H9 (cell line): ENCODE data around the gene IL1RL1. TPM values are rescaled to one million over a fixed set of nuclear protein-coding genes. Genes with fewer than 3 reads are reported as not detected.

Experiments
- DNase-seq: peaks from one replicate; pipeline ENCODE4 v3.0.0-alpha.2; 2017
- H2AFZ ChIP-seq: one replicate; pipeline ENCODE4 v1.6.1; 2013; ENCODE audit warnings: mild to moderate bottlenecking, low read length, control low read depth, moderate library complexity
- H2AK5ac ChIP-seq: 2 replicates; pipeline ENCODE4 v1.6.1; 2013; ENCODE audit warnings: low read length, control low read depth, mixed read lengths; ENCODE audit not compliant: insufficient read length
- H2BK120ac ChIP-seq: one replicate; pipeline ENCODE4 v1.6.1; 2013; ENCODE audit warnings: low read depth, mild to moderate bottlenecking, low read length, control low read depth, inconsistent platforms; ENCODE audit not compliant: poor library complexity, severe bottlenecking
- H2BK12ac ChIP-seq: 2 replicates; pipeline ENCODE4 v1.6.1; 2013; ENCODE audit warnings: low read length, control low read depth, mixed read lengths, low read depth; ENCODE audit not compliant: insufficient read length
- H2BK15ac ChIP-seq: 2 replicates; pipeline ENCODE4 v1.6.1; 2013; ENCODE audit warnings: low read depth, low read length, control low read depth
- H2BK20ac ChIP-seq: one replicate; pipeline ENCODE4 v1.6.1; 2013; ENCODE audit warnings: low read depth, mild to moderate bottlenecking, low read length, control low read depth, inconsistent platforms; ENCODE audit not compliant: poor library complexity, severe bottlenecking
- H2BK5ac ChIP-seq: 2 replicates; pipeline ENCODE4 v1.6.1; 2013; ENCODE audit warnings: low read length, control low read depth, mixed read lengths; ENCODE audit not compliant: insufficient read length
- H3K14ac ChIP-seq: 2 replicates; pipeline ENCODE4 v1.6.1; 2013; ENCODE audit warnings: low read length, control low read depth; ENCODE audit not compliant: insufficient read depth
- H3K18ac ChIP-seq: 2 replicates; pipeline ENCODE4 v1.6.1; 2013; ENCODE audit warnings: low read depth, mild to moderate bottlenecking, mixed read lengths, low read length, control low read depth; ENCODE audit not compliant: insufficient read length
- H3K23ac ChIP-seq: 2 replicates; pipeline ENCODE4 v1.6.1; 2013; ENCODE audit warnings: low read length, control low read depth, mixed read lengths, low read depth; ENCODE audit not compliant: insufficient read length
- H3K23me2 ChIP-seq: 2 replicates; pipeline ENCODE4 v1.6.1; 2013; ENCODE audit warnings: low read depth, mild to moderate bottlenecking, mixed read lengths, low read length, control low read depth; ENCODE audit not compliant: insufficient read length, poor library complexity, severe bottlenecking
- H3K27ac ChIP-seq: 2 replicates; pipeline ENCODE4 v1.5.1; 2013; ENCODE audit warnings: low read length, control low read depth, mixed read lengths, low read depth; ENCODE audit not compliant: insufficient read length
- H3K27me3 ChIP-seq: 2 replicates; pipeline ENCODE4 v1.6.1; 2013; ENCODE audit warnings: low read length, control low read depth, inconsistent platforms; ENCODE audit not compliant: insufficient read depth
- H3K4ac ChIP-seq: 2 replicates; pipeline ENCODE4 v1.6.1; 2013; ENCODE audit warnings: low read depth, mild to moderate bottlenecking, control low read depth, inconsistent platforms, low read length, moderate library complexity
- H3K4me1 ChIP-seq: 2 replicates; pipeline ENCODE4 v1.6.1; 2013; ENCODE audit warnings: low read length, control low read depth, inconsistent platforms; ENCODE audit not compliant: insufficient read depth
- H3K4me2 ChIP-seq: 2 replicates; pipeline ENCODE4 v1.6.1; 2013; ENCODE audit warnings: low read length, control low read depth, mixed read lengths; ENCODE audit not compliant: insufficient read length, insufficient read depth
- H3K56ac ChIP-seq: 2 replicates; pipeline ENCODE4 v1.6.1; 2013; ENCODE audit warnings: low read depth, mild to moderate bottlenecking, mixed read lengths, low read length, control low read depth; ENCODE audit not compliant: insufficient read length
- H3K79me1 ChIP-seq: 2 replicates; pipeline ENCODE4 v1.6.1; 2013; ENCODE audit warnings: low read depth, mild to moderate bottlenecking, moderate library complexity, low read length, control low read depth, inconsistent platforms; ENCODE audit not compliant: insufficient read depth, poor library complexity, severe bottlenecking
- H3K79me2 ChIP-seq: 2 replicates; pipeline ENCODE4 v1.6.1; 2013; ENCODE audit warnings: low read length, control low read depth, inconsistent platforms; ENCODE audit not compliant: insufficient read depth
- H3K9ac ChIP-seq: 2 replicates; pipeline ENCODE4 v1.6.1; 2013; ENCODE audit warnings: low read length, control low read depth, mixed read lengths; ENCODE audit not compliant: insufficient read length; ENCODE audit errors: extremely low read depth
- H3K9me3 ChIP-seq: one replicate; pipeline ENCODE4 v1.6.1; 2013; ENCODE audit warnings: low read depth, low read length, inconsistent platforms; ENCODE audit not compliant: control insufficient read depth
- H3T11ph ChIP-seq: one replicate; pipeline ENCODE4 v1.6.1; 2013; ENCODE audit warnings: mild to moderate bottlenecking, low read length, control low read depth, inconsistent platforms
- H4K20me1 ChIP-seq: one replicate; pipeline ENCODE4 v1.6.1; 2013; ENCODE audit not compliant: control insufficient read depth, insufficient read length, insufficient read depth
- H4K5ac ChIP-seq: 2 replicates; pipeline ENCODE4 v1.6.1; 2013; ENCODE audit warnings: low read depth, mild to moderate bottlenecking, mixed read lengths, low read length, control low read depth; ENCODE audit not compliant: insufficient read length
- H4K8ac ChIP-seq: replicated peaks from 2 replicates; pipeline ENCODE4 v1.6.1; 2013; ENCODE audit warnings: low read length, control low read depth, mixed read lengths, low read depth; ENCODE audit not compliant: insufficient read length
- H4K91ac ChIP-seq: 2 replicates; pipeline ENCODE4 v1.6.1; 2013; ENCODE audit warnings: low read depth, mild to moderate bottlenecking, moderate library complexity, mixed read lengths, low read length, control low read depth; ENCODE audit not compliant: insufficient read length
- H3K27ac Mint-ChIP-seq, 3 experiments: 2 replicates in 2 of 3; 3 replicates in 1 of 3; pipeline ENCODE4 v1.8.0; 2020 to 2021; ENCODE audit warnings: mixed read lengths in 3 of 3, mild to moderate bottlenecking in 1 of 3, moderate library complexity in 1 of 3
- H3K27me3 Mint-ChIP-seq: 2 replicates; pipeline ENCODE4 v1.8.0; 2021; ENCODE audit warnings: low read depth, mild to moderate bottlenecking, moderate library complexity, mixed read lengths
- H3K36me3 Mint-ChIP-seq, 3 experiments: 2 replicates in 2 of 3; 3 replicates in 1 of 3; pipeline ENCODE4 v1.8.0; 2020 to 2021; ENCODE audit warnings: low read depth in 3 of 3, mixed read lengths in 3 of 3; ENCODE audit not compliant: insufficient read depth in 1 of 3
- H3K4me1 Mint-ChIP-seq, 2 experiments: 2 replicates each; pipeline ENCODE4 v1.8.0; 2020; ENCODE audit warnings: mixed read lengths in 2 of 2
- H3K4me3 Mint-ChIP-seq, 2 experiments: 2 replicates in 1 of 2; 3 replicates in 1 of 2; pipeline ENCODE4 v1.8.0; 2020 to 2021; ENCODE audit warnings: mild to moderate bottlenecking in 2 of 2, mixed read lengths in 2 of 2, moderate library complexity in 1 of 2
- H3K9me3 Mint-ChIP-seq, 2 experiments: 2 replicates in 1 of 2; 3 replicates in 1 of 2; pipeline ENCODE4 v1.8.0; 2020; ENCODE audit warnings: mild to moderate bottlenecking in 2 of 2, mixed read lengths in 2 of 2, moderate library complexity in 1 of 2
- CTCF ChIP-seq: fragments of 200-600 bp; sonication (generic); conservative IDR thresholded peaks from 3 replicates; pipeline ENCODE4 v1.8.0; 2021; ENCODE audit warnings: antibody characterized with exemption, mild to moderate bottlenecking
- WGBS: extraction: QIAGEN DNeasy Blood & Tissue Kit; methylation state at CpG from one replicate; pipeline ENCODE4 v1.1.7; 2013; ENCODE audit warnings: missing lambda C conversion rate, low lambda C conversion rate, mixed read lengths; ENCODE audit not compliant: insufficient read length; ENCODE audit errors: extremely low coverage; 5-methylcytosine and 5-hydroxymethylcytosine counted together
- total RNA-seq: library from RNA; stranded (reverse); gene quantifications from 2 replicates; pipeline ENCODE4 v1.2.1, GENCODE V29; 2021

Gene IL1RL1
- total RNA-seq, 1 experiment from 2014 or later, result not detected

DNA sequence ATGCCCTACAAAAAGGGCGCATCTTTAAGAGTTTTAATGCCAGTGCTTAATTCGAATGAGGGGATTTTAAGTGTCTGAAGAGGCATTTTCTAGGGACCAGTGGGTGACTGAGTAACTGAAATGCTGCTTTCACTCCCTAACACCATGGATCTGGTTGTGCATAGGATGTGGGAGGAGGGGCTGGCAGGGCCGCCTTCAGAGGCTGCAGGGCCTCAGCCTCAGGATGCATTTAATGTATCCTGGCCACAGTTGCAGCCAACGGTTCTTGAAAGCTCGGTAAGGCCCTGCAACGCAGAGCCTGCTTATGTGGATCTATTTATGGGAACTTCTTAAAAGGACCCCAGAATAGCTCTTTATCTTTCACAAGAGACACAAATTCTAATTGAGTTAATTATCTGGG lies 85.8 kb downstream of the IL1RL1 start:
- Histone ChIP-seq H3K27ac (no peak overlapping the region), H3K4me2 (no peak overlapping the region), H3T11ph (no peak overlapping the region), H2BK12ac (no peak overlapping the region), H3K4me1 (no peaks in the 10 kb centered on the region), H4K91ac (no peak overlapping the region), H3K9me3 (no peaks in the 10 kb centered on the region), H3K56ac (no peak overlapping the region), H2BK120ac (no peak overlapping the region), H2AK5ac (no peak overlapping the region), H3K9ac (no peak overlapping the region), H3K14ac (no peak overlapping the region), H4K5ac (no peak overlapping the region), H2BK5ac (no peak overlapping the region), H3K4ac (no peak overlapping the region), H4K20me1 (no peaks in the 10 kb centered on the region), H3K27me3 (no peaks in the 10 kb centered on the region), H2AFZ (no peak overlapping the region), H3K23me2 (no peaks in the 10 kb centered on the region), H3K79me1 (no peaks in the 10 kb centered on the region), H2BK20ac (no peak overlapping the region), H3K23ac (no peak overlapping the region), H2BK15ac (no peak overlapping the region), H3K79me2 (no peaks in the 10 kb centered on the region), H3K18ac (no peak overlapping the region), H4K8ac (no peak overlapping the region)
- H3K4me3 Mint-ChIP-seq, result no peak overlapping the region
- no CpG with 5 or more reads among the region's 6 CpGs for WGBS
- H3K4me1 Mint-ChIP-seq, result no peaks in the 10 kb centered on the region
- H3K9me3 Mint-ChIP-seq, result no peaks in the 10 kb centered on the region
- TF ChIP-seq CTCF, result no peak
- no peak overlapping the region for H3K27ac Mint-ChIP-seq
- no peaks in the 10 kb centered on the region for H3K36me3 Mint-ChIP-seq
- DNase-seq, result no peak
- H3K27me3 Mint-ChIP-seq, result no peaks in the 10 kb centered on the region
